Measurements from ENCODE around the gene HMOX2. TPM values are rescaled to one million over a fixed set of nuclear protein-coding genes. Genes with fewer than 3 reads are reported as not detected.

Gene HMOX2
- total RNA-seq, 1 donor from 2014 or later: 39.6 TPM

DNA sequence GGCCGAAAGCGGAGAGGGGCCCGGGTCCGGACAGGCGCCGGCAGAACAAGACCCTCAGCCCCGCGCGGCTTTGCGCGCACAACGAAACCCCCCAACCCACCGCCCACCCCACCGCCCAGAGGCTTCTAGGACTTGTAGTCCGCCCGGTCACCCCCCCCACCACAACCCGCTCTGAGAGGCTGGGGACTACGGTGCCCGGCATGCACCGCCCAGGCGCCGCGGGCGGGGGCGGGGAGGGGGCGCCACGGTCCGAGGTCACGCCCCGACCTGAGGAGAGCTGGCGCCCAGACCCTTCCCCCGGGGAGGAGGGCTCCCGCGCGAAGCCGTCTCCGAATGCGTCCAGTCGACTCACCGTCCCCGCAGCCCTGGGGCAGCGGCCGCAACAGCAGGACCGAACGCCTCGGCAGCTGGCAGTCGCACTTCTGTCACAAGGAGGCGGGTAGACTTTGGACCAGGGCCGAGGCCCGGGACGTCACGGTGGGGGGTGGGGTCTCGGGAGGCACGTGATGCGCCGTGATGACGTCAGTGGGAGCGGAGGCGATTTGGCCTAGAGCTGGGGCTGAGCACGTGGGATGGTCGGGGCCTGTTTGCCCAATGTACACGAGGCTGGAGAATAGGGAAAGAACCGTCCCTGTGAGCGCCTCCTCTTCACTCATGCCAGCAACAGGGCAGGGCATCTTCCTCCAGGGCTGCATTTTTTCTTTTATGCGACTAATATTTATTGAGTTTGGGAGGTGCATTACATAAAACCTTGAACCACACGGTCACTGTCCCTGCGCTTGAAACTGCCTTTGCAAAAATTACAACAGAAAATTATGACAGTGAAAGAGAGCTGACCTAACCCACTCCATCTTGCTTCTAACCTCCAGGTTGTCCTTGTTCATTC lies 62.4 kb downstream of the HMOX2 start, which contains the start of gene CDIP1:
Gene CDIP1 (minus strand): TSS at position 424 of the 886 bp plus-strand sequence. CDS start 24,643 bp downstream, outside the sequence.
- Mint-ChIP-seq H3K4me3 (peak within 1 kb of the TSS; percentile 91), H3K36me3 (ENCODE audit: low read depth) (peaks cover 20% of the 10 kb centered on the region), H3K27ac (ENCODE audit: unreplicated experiment) (no peak within 1 kb of the TSS), H3K27me3 (ENCODE audit: low read depth) (peaks cover 7% of the 10 kb centered on the region), H3K9me3 (peaks cover 9% of the 10 kb centered on the region), H3K4me1 (peaks cover 9% of the 10 kb centered on the region)
- peak; percentile 88 for DNase-seq (ENCODE audit: low read depth, low spot score)
- TF ChIP-seq, protein P1, sequence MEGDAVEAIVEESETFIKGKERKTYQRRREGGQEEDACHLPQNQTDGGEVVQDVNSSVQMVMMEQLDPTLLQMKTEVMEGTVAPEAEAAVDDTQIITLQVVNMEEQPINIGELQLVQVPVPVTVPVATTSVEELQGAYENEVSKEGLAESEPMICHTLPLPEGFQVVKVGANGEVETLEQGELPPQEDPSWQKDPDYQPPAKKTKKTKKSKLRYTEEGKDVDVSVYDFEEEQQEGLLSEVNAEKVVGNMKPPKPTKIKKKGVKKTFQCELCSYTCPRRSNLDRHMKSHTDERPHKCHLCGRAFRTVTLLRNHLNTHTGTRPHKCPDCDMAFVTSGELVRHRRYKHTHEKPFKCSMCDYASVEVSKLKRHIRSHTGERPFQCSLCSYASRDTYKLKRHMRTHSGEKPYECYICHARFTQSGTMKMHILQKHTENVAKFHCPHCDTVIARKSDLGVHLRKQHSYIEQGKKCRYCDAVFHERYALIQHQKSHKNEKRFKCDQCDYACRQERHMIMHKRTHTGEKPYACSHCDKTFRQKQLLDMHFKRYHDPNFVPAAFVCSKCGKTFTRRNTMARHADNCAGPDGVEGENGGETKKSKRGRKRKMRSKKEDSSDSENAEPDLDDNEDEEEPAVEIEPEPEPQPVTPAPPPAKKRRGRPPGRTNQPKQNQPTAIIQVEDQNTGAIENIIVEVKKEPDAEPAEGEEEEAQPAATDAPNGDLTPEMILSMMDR (conservative IDR thresholded peaks at IDR 0.05): no peak

GRCh38 chr16:4539716-4540284 lies 63.6 kb downstream of the HMOX2 start:
- H3K27ac Mint-ChIP-seq (ENCODE audit: unreplicated experiment): no peak overlapping the region
- H3K4me3 Mint-ChIP-seq: peak overlapping the region; percentile 82
- H3K27me3 Mint-ChIP-seq (ENCODE audit: low read depth): peaks cover 10% of the 10 kb centered on the region
- TF ChIP-seq, protein P1 (conservative IDR thresholded peaks at IDR 0.05): no peak
- H3K4me1 Mint-ChIP-seq: peaks cover 9% of the 10 kb centered on the region
- H3K36me3 Mint-ChIP-seq (ENCODE audit: low read depth): peaks cover 18% of the 10 kb centered on the region
- DNase-seq (ENCODE audit: low read depth, low spot score): no peak
- peaks cover 9% of the 10 kb centered on the region for H3K9me3 Mint-ChIP-seq

- no peak overlapping the region for H3K4me3 Mint-ChIP-seq
- peaks cover 3% of the 10 kb centered on the region for H3K27me3 Mint-ChIP-seq (ENCODE audit: low read depth)
- DNase-seq (ENCODE audit: low read depth, low spot score): no peak
- peaks cover 6% of the 10 kb centered on the region for H3K9me3 Mint-ChIP-seq
- TF ChIP-seq, protein P1 (conservative IDR thresholded peaks at IDR 0.05): no peak
- H3K4me1 Mint-ChIP-seq: no peaks in the 10 kb centered on the region
- H3K27ac Mint-ChIP-seq (ENCODE audit: unreplicated experiment): no peak overlapping the region
- peaks cover 11% of the 10 kb centered on the region for H3K36me3 Mint-ChIP-seq (ENCODE audit: low read depth)
Measured at GRCh38 chr16:4544473-4544872, 68.3 kb downstream of the HMOX2 start.

- Mint-ChIP-seq H3K9me3 (no peaks in the 10 kb centered on the region), H3K36me3 (ENCODE audit: low read depth) (no peaks in the 10 kb centered on the region), H3K4me1 (no peaks in the 10 kb centered on the region), H3K27ac (ENCODE audit: unreplicated experiment) (no peak overlapping the region), H3K27me3 (ENCODE audit: low read depth) (peaks cover 3% of the 10 kb centered on the region), H3K4me3 (no peak overlapping the region)
- DNase-seq (ENCODE audit: low read depth, low spot score): no peak
- TF ChIP-seq, protein P1 (conservative IDR thresholded peaks at IDR 0.05): no peak
Measured at GRCh38 chr16:4548124-4548523, 71.9 kb downstream of the HMOX2 start.

DNA sequence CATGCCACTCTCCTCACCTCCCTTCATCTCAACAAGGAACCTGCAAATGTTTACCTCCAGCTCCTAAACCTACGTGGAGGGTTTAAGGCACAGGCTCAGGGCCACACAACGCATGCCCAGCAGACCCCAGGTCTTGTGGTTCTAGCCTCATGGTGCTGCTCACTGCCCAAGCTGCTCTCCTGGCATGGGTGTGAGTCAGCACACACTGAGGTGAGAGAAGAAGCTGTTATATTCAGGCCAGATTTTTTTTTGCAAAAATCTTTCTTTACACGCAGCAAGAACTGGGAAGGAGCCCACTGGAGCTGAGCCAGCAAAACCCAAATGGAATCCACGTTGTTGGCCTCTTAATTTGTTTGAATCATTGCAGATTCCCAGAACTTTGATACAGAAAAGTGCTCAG lies 74.4 kb downstream of the HMOX2 start:
- Mint-ChIP-seq H3K27ac (ENCODE audit: unreplicated experiment) (no peak overlapping the region), H3K27me3 (ENCODE audit: low read depth) (no peaks in the 10 kb centered on the region), H3K4me1 (no peaks in the 10 kb centered on the region), H3K9me3 (no peaks in the 10 kb centered on the region), H3K4me3 (no peak overlapping the region), H3K36me3 (ENCODE audit: low read depth) (no peaks in the 10 kb centered on the region)
- DNase-seq (ENCODE audit: low read depth, low spot score): no peak
- TF ChIP-seq, protein P1 (conservative IDR thresholded peaks at IDR 0.05): no peak

Measured in neural crest cell (in vitro differentiated cells).